WTC11 (cell line): ENCODE data around the gene THYN1. TPM values are rescaled to one million over a fixed set of nuclear protein-coding genes. Genes with fewer than 3 reads are reported as not detected.
A peak's percentile ranks its signal among the peaks of the same experiment; 100 is the strongest.

Experiments used
- ATAC-seq: fragments of 200-7000 bp; cut with Tn5 transposase; 2 replicates; pipeline ENCODE4 v1.10.0; 2021; ENCODE audit warnings: mild to moderate bottlenecking, moderate library complexity
- CTCF ChIA-PET: fragments of 300-600 bp; sonication (Branson Sonifier 250); formaldehyde crosslinking; loops from one replicate; lab custom pipeline; 2021; ENCODE audit warnings: antibody characterized with exemption; lab: Charles Lee
- POLR2A ChIA-PET: fragments of 350-600 bp; sonication (Branson Sonifier 250); formaldehyde crosslinking; loops from one replicate; lab custom pipeline; 2021; ENCODE audit warnings: antibody characterized with exemption; lab: Charles Lee
- DNase-seq: peaks from one replicate; pipeline ENCODE4 v3.0.0; 2021; ENCODE audit warnings: low spot score
- H3K27ac Mint-ChIP-seq: 2 replicates; pipeline ENCODE4 v1.8.0; 2021; ENCODE audit warnings: mixed read lengths
- H3K27me3 Mint-ChIP-seq: 2 replicates; pipeline ENCODE4 v1.8.0; 2021; ENCODE audit warnings: low read depth, mild to moderate bottlenecking, moderate library complexity, mixed read lengths
- H3K36me3 Mint-ChIP-seq: 2 replicates; pipeline ENCODE4 v1.8.0; 2021; ENCODE audit warnings: mixed read lengths
- H3K4me1 Mint-ChIP-seq: 2 replicates; pipeline ENCODE4 v1.8.0; 2022; ENCODE audit warnings: mixed read lengths
- H3K4me3 Mint-ChIP-seq: 2 replicates; pipeline ENCODE4 v1.8.0; 2021; ENCODE audit warnings: mild to moderate bottlenecking, moderate library complexity, mixed read lengths
- H3K9me3 Mint-ChIP-seq: 2 replicates; pipeline ENCODE4 v1.8.0; 2021; ENCODE audit warnings: mixed read lengths
- ARID4B ChIP-seq: sonication (generic); formaldehyde crosslinking; IDR thresholded peaks from 2 replicates; pipeline ENCODE4 v1.8.0; 2023; ENCODE audit warnings: missing genetic modification reagents, mild to moderate bottlenecking, borderline replicate concordance
- ATF2 ChIP-seq: sonication (generic); formaldehyde crosslinking; IDR thresholded peaks from 2 replicates; pipeline ENCODE4 v1.8.1; 2022; ENCODE audit warnings: low read depth, missing genetic modification reagents, borderline replicate concordance
- ERG ChIP-seq: fragments of 250-450 bp; sonication (Bioruptor Pico); IDR thresholded peaks from 2 replicates; pipeline ENCODE4 v1.8.0; 2021; ENCODE audit warnings: mild to moderate bottlenecking
- ETV6 ChIP-seq: sonication (generic); formaldehyde crosslinking; IDR thresholded peaks from 2 replicates; pipeline ENCODE4 v1.8.1; 2022; ENCODE audit warnings: mild to moderate bottlenecking, missing genetic modification reagents
- FOXP1 ChIP-seq: sonication (generic); formaldehyde crosslinking; IDR thresholded peaks from 2 replicates; pipeline ENCODE4 v1.8.0; 2022; ENCODE audit warnings: missing genetic modification reagents, mild to moderate bottlenecking, moderate library complexity, borderline replicate concordance
- IRF2 ChIP-seq: sonication (generic); formaldehyde crosslinking; IDR thresholded peaks from 2 replicates; pipeline ENCODE4 v1.8.0; 2022; ENCODE audit warnings: low read depth, missing genetic modification reagents, borderline replicate concordance
- KAT7 ChIP-seq: sonication (generic); formaldehyde crosslinking; IDR thresholded peaks from 2 replicates; pipeline ENCODE4 v1.8.1; 2023; ENCODE audit warnings: missing genetic modification reagents, mild to moderate bottlenecking, borderline replicate concordance
- OVOL2 ChIP-seq: fragments of 250-450 bp; sonication (Bioruptor Pico); IDR thresholded peaks from 2 replicates; pipeline ENCODE4 v1.9.0; 2021; ENCODE audit warnings: mild to moderate bottlenecking, borderline replicate concordance
- RORB ChIP-seq: fragments of 250-450 bp; sonication (Bioruptor Pico); IDR thresholded peaks from 2 replicates; pipeline ENCODE4 v1.9.0; 2021; ENCODE audit warnings: mild to moderate bottlenecking
- SMAD3 ChIP-seq: sonication (generic); formaldehyde crosslinking; IDR thresholded peaks from 2 replicates; pipeline ENCODE4 v1.8.0; 2022; ENCODE audit warnings: missing genetic modification reagents, mild to moderate bottlenecking, borderline replicate concordance
- TCF7 ChIP-seq: sonication (generic); formaldehyde crosslinking; IDR thresholded peaks from 2 replicates; pipeline ENCODE4 v1.8.0; 2022; ENCODE audit warnings: mild to moderate bottlenecking, low read depth, missing genetic modification reagents, moderate library complexity
- USF2 ChIP-seq: sonication (generic); formaldehyde crosslinking; IDR thresholded peaks from 2 replicates; pipeline ENCODE4 v1.8.1; 2023; ENCODE audit warnings: mild to moderate bottlenecking, missing genetic modification reagents, moderate library complexity
- ZNF219 ChIP-seq: sonication (generic); formaldehyde crosslinking; IDR thresholded peaks from 2 replicates; pipeline ENCODE4 v1.8.0; 2023; ENCODE audit warnings: missing genetic modification reagents, mild to moderate bottlenecking, borderline replicate concordance
- ZNF423 ChIP-seq: fragments of 250-450 bp; sonication (Bioruptor Pico); IDR thresholded peaks from 2 replicates; pipeline ENCODE4 v2.1.2; 2022; ENCODE audit warnings: mild to moderate bottlenecking, moderate library complexity
- ZNF532 ChIP-seq: fragments of 250-450 bp; sonication (Bioruptor Pico); IDR thresholded peaks from 2 replicates; pipeline ENCODE4 v1.9.0; 2021; ENCODE audit warnings: mild to moderate bottlenecking, borderline replicate concordance
- total RNA-seq: library from RNA; stranded (reverse); gene quantifications from 3 replicates; pipeline ENCODE4 v1.2.3, GENCODE V29; 2021

THYN1 gene
- total RNA-seq, 1 experiment from 2014 or later, result 80.2 TPM

- TF ChIP-seq ARID4B (CRISPR knock-in tag), result no peak
- TF ChIP-seq ZNF423 (CRISPR knock-in tag), result no peak
- no peak for TF ChIP-seq ERG (CRISPR knock-in tag)
- no peak for TF ChIP-seq IRF2 (CRISPR knock-in tag)
- no peak for TF ChIP-seq ETV6 (CRISPR knock-in tag)
- TF ChIP-seq ATF2, result no peak
- no peak for TF ChIP-seq KAT7 (CRISPR knock-in tag)
- no peak for TF ChIP-seq ZNF532 (CRISPR knock-in tag)
- no peak for TF ChIP-seq SMAD3 (CRISPR knock-in tag)
- no peak for TF ChIP-seq OVOL2 (CRISPR knock-in tag)
- no peak for TF ChIP-seq ZNF219
Observed at GRCh38 chr11:134237557-134237922, 15.6 kb downstream of the THYN1 start (continued).

- Mint-ChIP-seq H3K4me1 (peaks cover 2% of the 10 kb centered on the region), H3K4me3 (no peak overlapping the region), H3K36me3 (peaks cover 14% of the 10 kb centered on the region), H3K27ac (peak overlapping the region; percentile 10; the same call in 1 of the 2 replicates), H3K27me3 (no peaks in the 10 kb centered on the region)
- no peak for ATAC-seq
- TF ChIP-seq FOXP1 (no peak), RORB (CRISPR knock-in tag) (no peak), ZNF219 (no peak), ATF2 (no peak), USF2 (CRISPR knock-in tag) (no peak), TCF7 (CRISPR knock-in tag) (no peak)
- TF ChIP-seq, all 79 proteins: peak for 0
- CTCF ChIA-PET, result no interaction called here
- H3K9me3 Mint-ChIP-seq, result no peaks in the 10 kb centered on the region
- DNase-seq, result no peak
- POLR2A ChIA-PET, result no interaction called here
Observed at GRCh38 chr11:134236834-134237556, 16.2 kb downstream of the THYN1 start.
